Skeletal muscle cell (primary cell): Measurements from ENCODE around the gene GDPGP1.
A peak's percentile ranks its signal among the peaks of the same experiment; 100 is the strongest.
"Not testable (repeated sequence)": the region's sequence is repeated elsewhere in the genome, so short reads cannot be mapped to it uniquely, and the experiment has no call there.

Experiments used
- DNase-seq: peaks from one replicate; pipeline ENCODE4 v3.0.0-alpha.2; 2010; ENCODE audit warnings: low read depth
- H3K4me3 ChIP-seq: 2 replicates; pipeline ENCODE4 v1.5.1; 2011; ENCODE audit warnings: low read depth, mild to moderate bottlenecking, control low read depth, low read length, moderate library complexity

Gene GDPGP1, protein sequence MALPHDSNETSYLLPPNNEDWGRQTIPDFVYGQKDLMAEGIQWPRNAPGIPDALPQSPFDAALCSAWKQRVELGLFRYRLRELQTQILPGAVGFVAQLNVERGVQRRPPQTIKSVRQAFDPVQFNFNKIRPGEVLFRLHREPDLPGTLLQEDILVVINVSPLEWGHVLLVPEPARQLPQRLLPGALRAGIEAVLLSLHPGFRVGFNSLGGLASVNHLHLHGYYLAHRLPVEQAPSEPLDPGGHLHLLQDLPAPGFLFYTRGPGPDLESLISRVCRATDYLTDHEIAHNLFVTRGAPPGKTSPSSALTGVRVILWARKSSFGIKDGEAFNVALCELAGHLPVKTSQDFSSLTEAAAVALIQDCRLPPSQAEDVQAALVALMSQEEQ

DNA sequence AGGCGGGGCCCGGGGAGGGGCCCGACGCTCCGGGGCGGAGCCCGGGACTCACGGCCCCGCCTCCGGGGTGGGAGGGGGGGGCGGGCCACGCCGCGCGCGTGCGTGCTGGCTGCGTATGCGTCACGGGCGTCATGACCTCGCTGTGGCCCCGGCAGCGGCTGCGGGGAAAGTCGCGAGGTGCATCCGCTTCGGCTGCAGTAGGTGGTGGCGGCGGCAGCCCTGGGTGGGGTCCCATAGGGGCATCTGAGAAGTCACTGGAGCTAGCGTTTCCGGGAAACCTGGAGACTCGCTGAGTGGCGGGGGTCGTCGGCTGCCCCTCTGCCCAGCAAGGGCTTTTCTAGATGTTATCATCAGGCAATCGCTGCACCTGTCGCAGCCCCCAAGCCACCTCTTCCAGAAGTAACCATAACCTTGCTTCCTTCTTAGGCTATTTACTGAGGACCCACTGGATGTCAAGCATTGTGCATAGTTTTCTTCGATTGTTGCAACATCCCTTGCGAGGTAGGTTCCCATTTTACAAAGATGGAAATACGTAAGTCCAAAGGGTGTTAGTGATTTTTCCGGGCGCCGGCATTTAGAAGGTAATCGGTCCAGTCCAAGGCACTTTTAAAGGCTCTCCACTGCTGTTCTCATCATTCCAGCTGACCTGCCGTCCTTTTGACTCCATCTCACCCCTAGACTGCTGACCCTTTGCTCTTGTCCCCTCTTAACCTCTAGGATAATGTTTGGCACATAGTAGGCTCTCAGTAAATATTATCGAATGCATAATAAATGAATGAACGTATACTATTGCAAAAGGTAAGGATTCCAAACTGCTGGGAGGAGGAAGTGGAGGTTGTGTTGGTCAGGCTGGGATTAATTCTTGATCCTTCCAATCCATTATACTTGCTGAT, at the start of gene GDPGP1:
TSS of gene GDPGP1 (plus strand) at position 114 of the 893 bp plus-strand sequence. CDS start 6,700 bp downstream, outside the sequence.
- peak within 1 kb of the TSS; percentile 94 for H3K4me3 ChIP-seq
- no peak for DNase-seq

- DNase-seq = no peak
- peak overlapping the region; percentile 55 for H3K4me3 ChIP-seq
Measured at GRCh38 chr15:90184786-90185704, 49.0 kb upstream of the GDPGP1 start.

DNA sequence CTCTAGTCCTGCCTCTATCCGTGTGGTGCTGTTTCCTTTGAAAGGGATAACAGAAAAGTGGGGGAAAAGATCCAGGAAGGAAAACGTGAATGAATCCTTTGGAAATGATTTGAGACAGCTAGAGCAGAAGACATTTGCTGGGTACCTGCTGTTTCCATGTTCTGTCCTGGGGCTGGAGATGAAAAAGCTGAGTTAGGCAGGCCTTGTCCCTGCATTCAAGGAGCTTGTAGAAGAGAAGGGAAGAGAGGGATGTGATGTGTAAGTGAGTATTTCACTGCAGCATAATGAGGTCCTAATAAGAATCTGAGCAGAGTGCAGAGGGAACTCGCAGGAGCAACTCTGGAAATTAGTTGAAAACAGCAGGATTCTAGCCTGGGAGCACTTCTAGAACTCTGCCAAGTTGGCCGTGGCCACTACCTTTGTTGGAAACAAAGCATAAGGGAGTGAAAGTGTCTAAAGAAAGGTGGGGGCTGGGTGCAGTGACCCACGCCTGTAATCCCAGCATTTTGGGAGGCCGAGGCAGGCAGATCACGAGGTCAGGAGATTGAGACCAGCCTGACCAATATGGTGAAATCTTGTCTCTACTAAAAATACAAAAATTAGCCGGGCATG, 46.6 kb upstream of the GDPGP1 start:
- DNase-seq = no peak
- H3K4me3 ChIP-seq = no peak overlapping the region

GRCh38 chr15:90188065-90188464, 45.9 kb upstream of the GDPGP1 start:
- not testable (repeated sequence) for DNase-seq, H3K4me3 ChIP-seq

- no peak overlapping the region for H3K4me3 ChIP-seq
- DNase-seq = no peak
Measured at GRCh38 chr15:90188914-90189748, 44.9 kb upstream of the GDPGP1 start.

DNA sequence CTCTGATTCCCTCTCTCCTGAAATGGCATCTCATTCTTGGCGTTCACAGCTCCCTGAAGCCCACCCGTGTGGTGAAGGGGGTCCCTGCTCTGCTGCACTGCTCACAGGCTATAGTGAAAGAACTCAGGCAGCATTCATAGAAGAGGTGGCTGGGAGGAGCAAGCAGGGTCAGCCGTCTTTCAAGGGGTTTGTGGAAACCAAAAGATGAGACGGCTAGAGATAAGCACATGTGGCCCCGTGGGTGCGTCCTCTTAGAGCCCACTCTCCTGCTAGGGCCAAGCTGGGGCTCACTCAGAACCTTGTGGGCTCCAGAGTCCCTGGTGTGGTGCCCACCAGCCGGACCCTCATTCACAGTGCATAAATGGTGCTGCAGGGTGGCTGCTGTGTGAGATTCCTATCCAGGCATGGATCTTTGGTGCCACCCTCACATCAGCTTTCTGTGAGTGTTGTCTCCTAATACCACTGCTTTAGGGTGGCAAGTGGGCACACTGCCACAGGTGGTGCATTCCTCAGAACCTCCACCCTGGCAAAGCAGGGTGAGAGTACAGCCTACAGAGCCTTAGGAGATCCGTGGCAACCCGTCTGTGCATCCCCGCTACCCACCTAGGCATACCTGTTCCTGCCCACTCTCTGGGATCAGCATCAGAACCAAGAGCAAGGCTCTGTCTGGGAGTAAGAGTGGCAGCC, 44.1 kb upstream of the GDPGP1 start:
- H3K4me3 ChIP-seq = no peak overlapping the region
- DNase-seq = no peak

DNA sequence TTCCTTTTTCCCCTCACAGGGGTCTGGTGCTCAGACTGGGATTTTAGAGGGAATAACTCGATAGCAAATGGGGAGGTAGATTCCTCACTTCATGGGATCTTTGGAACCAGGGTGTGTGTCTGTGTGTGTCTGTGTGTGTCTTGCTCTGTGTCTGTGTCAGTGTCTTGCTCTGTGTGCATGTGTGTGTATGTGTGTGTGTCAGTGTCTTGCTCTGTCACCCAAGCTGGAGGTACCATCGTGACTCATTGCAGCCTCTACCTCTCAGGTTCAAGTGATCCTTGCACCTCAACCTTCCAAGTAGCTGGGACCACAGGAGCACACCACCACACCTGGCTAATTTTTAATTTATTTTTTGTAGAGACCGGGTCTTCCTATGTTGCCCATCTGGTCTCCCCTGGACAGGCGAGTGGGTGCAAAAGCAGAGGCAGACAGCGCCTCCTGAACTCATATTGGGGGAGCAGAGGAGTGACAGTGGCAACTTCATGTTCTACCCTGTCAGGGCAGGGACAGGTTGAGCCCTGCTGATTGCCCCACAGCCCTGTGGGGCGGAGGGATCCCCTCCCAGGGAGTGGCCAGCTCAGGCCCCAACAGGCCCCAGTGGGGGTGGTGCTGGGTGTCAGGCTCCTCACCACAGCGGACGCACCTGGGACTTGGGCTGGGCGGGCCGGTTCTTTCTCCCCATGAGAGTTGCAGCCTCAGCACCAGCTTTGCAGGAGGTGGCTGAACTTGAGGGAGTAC, 43.2 kb upstream of the GDPGP1 start:
- no peak overlapping the region for H3K4me3 ChIP-seq
- DNase-seq = no peak

DNA sequence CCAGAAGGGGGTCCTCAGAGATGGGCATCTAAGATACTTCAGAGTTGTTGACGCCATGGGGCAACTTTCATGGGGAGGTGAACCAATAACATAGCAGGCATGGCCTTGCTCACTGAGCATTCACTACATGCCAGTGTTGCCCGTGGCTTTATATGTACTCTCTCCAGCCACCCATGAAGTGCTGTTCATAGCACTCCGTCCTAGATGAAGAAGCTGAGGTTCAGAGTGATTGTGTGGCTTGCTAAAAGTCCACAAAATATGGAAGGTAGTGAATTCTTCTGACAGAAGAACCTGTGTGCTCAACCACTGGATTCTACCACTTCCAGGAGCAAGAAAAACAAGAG, 42.7 kb upstream of the GDPGP1 start:
- no peak for DNase-seq
- H3K4me3 ChIP-seq = no peak overlapping the region

DNA sequence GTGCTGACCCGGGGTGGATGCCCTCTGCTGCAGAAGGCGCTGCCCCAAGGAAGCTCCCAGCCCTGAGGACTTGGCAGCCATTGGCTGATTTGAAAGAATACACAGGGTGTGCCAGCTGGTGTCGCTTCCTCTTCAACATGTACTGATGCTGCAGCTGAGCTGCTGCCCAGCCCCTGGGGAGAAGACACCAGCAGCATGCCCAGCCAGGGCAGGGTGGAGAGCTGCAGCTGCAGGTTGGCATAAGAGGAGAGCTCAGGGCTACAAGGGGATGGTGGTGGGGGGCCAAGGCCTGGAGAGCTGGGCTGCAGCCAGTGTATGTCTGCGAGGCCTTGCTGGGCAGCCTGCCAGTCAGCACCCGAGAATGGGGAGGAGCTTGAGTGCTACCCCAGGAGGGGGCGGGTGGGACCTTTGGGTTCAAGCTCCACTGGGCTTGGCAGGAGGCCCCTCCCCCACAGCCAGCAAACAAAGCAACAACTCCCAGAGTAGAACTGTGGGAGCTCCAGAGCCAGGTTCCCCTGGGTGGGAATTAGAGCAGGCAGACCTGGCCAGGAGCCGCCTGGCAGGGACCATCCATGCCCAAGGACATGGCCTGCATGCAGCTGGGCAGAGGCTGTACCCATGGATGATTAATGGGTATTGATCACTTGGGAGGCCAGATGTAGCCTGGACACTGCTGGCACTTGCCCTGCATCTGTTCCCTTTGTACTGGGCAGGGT, 42.1 kb upstream of the GDPGP1 start:
- no peak overlapping the region for H3K4me3 ChIP-seq
- DNase-seq = no peak

- no peak for DNase-seq
- H3K4me3 ChIP-seq = no peak overlapping the region
Measured at GRCh38 chr15:90192961-90193786, 40.8 kb upstream of the GDPGP1 start.

DNA sequence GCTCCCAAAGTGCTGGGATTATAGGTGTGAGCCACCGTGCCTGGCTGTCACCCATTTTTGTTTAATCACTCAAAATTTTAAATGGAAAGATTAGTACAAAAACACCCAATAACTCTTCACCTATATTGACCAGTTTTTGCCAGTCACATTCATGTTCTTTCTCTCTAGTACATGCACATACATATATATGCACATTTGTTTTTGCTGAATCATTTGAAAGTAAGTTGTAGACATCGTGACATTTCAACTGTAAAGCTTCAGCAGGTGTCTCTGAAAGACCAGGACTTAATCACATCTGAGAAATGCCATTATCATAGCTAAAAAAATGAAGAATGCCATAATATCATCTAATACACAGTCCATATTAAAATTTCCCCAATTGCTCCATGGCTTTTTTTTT, 39.4 kb upstream of the GDPGP1 start:
- no peak overlapping the region for H3K4me3 ChIP-seq
- no peak for DNase-seq

- peak overlapping the region; percentile 87 for H3K4me3 ChIP-seq
- DNase-seq = no peak
Measured at GRCh38 chr15:90200534-90201129, 33.4 kb upstream of the GDPGP1 start.

GRCh38 chr15:90201130-90201943, 32.7 kb upstream of the GDPGP1 start, which contains the start of gene SEMA4B:
Gene SEMA4B (plus strand): TSS chr15:90201330. CDS start chr15:90201579, 249 bp downstream.
- peak within 1 kb of the TSS; percentile 87 for H3K4me3 ChIP-seq
- no peak for DNase-seq

DNA sequence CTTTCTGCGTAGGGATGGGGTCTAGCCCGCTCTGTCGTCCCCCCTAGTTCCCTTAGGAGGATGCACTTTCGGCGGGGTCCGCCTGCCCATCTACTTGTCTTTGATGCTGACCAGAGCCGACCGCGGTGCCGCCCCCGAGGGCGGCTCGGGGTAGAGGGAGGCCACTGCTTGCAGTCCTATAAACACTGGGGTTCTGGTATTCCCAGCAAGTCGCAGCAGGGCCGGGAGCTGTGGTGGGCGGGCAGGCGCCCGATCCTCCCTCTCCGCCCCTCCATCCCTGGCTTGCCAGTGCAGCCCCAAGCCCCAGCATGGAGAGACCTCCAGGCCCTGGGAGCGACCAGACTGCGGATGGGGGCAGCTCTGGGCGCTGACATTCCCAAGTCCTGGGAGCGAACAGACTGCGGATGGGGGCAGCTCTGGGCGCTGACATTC, 32.0 kb upstream of the GDPGP1 start:
- peak overlapping the region; percentile 87 for H3K4me3 ChIP-seq
- no peak for DNase-seq
